ENCODE data around the gene ABCC1.
"Not testable (repeated sequence)": the region's sequence is repeated elsewhere in the genome, so short reads cannot be mapped to it uniquely, and the experiment has no call there.

ABCC1 gene

GRCh38 chr16:16146380-16147315 lies 197.2 kb downstream of the ABCC1 start:
- DNase-seq = no peak

DNA sequence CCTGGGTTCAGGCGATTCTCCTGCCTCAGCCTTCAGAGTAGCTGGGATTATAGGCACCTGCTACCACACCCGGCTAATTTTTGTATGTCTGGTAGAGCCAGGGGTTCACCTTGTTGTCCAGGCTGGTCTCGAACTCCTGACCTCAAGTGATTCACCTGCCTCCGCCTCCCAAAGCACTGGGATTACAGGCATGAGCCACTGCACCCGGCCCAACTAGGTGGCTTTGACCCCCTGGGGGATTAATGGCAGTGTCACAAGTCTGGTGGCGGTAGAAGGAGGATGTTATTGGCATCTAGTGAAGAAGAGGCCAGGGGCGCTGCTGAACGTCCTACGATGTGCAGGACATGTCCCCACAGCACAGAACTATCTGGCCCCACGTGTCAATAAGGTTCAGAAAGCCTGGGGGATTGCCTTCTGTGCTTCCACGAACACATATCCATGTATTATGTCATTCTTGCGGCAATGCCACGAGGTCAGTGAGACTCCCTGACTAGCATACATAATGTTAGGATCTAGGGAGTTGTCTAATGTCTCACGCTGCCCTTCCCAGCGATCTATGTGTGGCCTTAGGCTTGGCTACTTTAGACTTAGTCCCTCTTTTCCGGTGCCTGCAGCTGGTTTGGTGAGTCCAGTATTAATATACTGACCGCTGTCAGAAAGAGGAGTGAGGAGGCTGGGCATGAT lies 198.0 kb downstream of the ABCC1 start:
- no peak for DNase-seq

GRCh38 chr16:16148000-16148599 lies 198.7 kb downstream of the ABCC1 start:
- not testable (repeated sequence) for DNase-seq

GRCh38 chr16:16148755-16149154 lies 199.3 kb downstream of the ABCC1 start:
- no peak for DNase-seq

GRCh38 chr16:16149710-16150116 lies 200.3 kb downstream of the ABCC1 start:
- DNase-seq = no peak

DNA sequence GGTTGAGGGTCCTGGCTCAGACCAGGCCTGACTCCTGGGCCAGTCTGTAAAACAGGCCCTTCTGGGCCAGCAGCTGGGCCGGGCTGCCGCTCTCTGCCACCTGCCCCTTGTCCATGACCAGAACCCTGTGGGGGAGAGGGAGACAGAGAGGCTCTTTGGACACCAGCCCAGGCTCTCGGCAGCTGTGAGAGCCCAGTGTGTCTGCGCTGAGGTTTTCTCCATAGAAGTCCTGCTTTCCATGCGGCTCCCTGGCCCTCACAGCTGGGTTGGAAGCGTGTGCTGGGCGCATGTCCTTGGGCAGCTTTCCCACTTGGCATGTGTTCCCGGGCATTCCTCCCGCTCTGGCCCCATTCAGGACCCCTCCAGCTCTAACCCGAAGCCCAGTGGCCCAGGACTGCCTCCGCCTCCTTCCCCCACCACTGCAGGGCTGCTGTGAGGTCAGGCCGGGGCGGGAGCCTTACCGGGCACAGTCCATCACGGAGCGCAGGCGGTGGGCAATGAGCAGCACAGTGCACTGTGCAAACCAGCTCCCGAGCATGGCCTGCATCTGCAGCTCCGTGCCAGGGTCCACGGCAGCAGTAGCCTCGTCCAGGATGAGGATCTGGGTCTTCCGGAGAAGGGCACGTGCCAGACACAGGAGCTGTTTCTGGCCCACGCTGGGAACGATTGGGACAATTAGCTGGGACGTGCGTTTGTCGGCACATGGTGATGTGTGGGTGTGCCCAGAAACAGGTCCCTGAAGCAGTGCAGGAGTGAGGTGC lies 200.9 kb downstream of the ABCC1 start:
- DNase-seq = no peak

- no peak for DNase-seq
Measured at GRCh38 chr16:16150878-16151152, 201.4 kb downstream of the ABCC1 start.

GRCh38 chr16:16151315-16151714 lies 201.9 kb downstream of the ABCC1 start:
- DNase-seq = no peak

DNA sequence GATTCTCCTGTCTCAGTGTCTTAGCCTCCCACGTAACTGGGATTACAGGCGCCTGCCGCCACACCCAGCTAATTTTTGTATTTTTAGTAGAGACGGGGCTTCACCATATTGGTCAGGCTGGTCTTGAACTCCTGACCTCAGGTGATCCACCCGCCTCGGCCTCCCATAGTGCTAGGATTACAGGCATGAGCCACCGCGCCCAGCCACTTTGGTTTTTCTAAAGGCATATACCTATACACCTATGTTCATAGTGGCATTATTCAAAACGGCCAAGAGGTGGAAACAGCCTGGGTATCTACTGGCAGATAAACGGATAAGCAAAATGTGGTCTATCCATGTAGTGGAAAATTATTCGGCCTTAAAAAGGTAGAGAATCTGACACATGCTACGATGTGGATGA lies 203.6 kb downstream of the ABCC1 start:
- not testable (repeated sequence) for DNase-seq

- no peak for DNase-seq
Measured at GRCh38 chr16:16154281-16154951, 205.0 kb downstream of the ABCC1 start.

GRCh38 chr16:16155234-16155633 lies 205.8 kb downstream of the ABCC1 start:
- no peak for DNase-seq

- DNase-seq = no peak
Measured at GRCh38 chr16:16157166-16157565, 207.8 kb downstream of the ABCC1 start.

DNA sequence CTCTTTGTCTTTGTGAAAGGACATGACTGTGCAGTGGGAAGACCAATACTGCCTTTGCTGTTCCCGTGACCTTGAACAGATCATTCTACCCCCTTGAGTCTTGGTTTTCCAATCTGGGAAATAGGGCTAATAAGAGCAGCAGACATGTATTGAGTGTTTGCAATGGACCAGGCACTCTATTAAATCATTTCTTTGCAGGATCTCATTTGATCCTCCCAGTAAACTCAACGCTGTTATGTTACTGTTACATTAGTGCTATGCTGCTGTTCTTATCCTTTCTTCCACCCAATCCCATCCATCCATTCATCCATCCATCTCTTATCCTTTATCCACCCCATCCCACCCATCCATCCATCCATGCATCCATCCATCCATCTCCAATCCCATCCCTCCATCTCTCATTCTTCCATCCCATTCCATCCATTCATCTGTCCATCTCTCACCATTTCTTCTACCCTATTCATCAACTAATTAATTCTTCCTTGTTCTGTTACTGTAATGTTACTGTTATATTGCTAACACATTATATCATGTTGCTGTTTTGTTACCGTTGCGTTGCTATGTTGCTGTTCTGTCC lies 208.8 kb downstream of the ABCC1 start:
- DNase-seq = no peak

- no peak for DNase-seq
Measured at GRCh38 chr16:16158741-16159374, 209.4 kb downstream of the ABCC1 start.

GRCh38 chr16:16159662-16160061 lies 210.2 kb downstream of the ABCC1 start:
- no peak for DNase-seq

- DNase-seq = no peak
Measured at GRCh38 chr16:16161319-16161718, 211.9 kb downstream of the ABCC1 start.

- DNase-seq = not testable (repeated sequence)
Measured at GRCh38 chr16:16161840-16162239, 212.4 kb downstream of the ABCC1 start.

GRCh38 chr16:16162591-16162990 lies 213.2 kb downstream of the ABCC1 start:
- no peak for DNase-seq

GRCh38 chr16:16163109-16163508 lies 213.7 kb downstream of the ABCC1 start:
- no peak for DNase-seq

GRCh38 chr16:16163571-16163970 lies 214.2 kb downstream of the ABCC1 start:
- DNase-seq = no peak

DNA sequence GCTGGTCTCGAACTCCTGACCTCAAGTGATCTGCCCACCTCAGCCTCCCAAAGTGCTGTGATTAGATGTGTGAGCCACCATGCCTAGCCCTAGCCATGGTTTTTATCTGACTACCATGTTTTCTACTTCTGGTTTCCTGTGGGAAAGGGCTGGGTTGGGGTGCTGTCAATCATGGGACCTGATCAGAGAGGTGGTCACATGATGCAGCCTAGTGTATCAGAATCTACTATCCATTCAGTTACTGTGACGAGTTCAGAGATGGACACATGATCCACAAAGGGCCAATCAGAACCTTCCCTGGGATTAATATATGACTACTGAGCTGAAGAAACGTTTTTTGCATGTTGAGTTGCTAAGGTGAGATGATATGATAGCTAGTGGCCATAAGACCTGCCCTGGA lies 214.8 kb downstream of the ABCC1 start:
- DNase-seq = no peak

GRCh38 chr16:16166085-16166484 lies 216.7 kb downstream of the ABCC1 start:
- no peak for DNase-seq

Data from fibroblast of skin of right quadriceps (primary cell).